ENCODE measurements around the gene ZNF785.

The ZNF785 gene

GRCh38 chr16:30581457-30581856, 4.0 kb downstream of the ZNF785 start:
- no CpG with 5 or more reads among the region's 7 CpGs for WGBS (ENCODE audit: extremely low coverage, insufficient coverage, insufficient read length)
- Histone ChIP-seq H2BK5ac (ENCODE audit: low read depth, low read length, poor library complexity) (no peak overlapping the region), H3K4me3 (ENCODE audit: low read depth, low read length) (no peak overlapping the region), H4K8ac (ENCODE audit: low read depth, low read length) (no peak overlapping the region), H4K91ac (ENCODE audit: low read depth, low read length) (no peak overlapping the region), H2BK120ac (ENCODE audit: insufficient read depth, low read length, poor library complexity) (no peak overlapping the region), H3K36me3 (ENCODE audit: control insufficient read depth in 1 of 2, insufficient read depth in 2 of 2, low read length in 2 of 2) (peaks cover 28 to 33% of the 10 kb centered on the region in 2 experiments), H2AFZ (ENCODE audit: insufficient read depth, low read length, poor library complexity) (no peak overlapping the region), H3K9ac (ENCODE audit: low read length) (no peak overlapping the region), H2AK5ac (ENCODE audit: low read length) (no peak overlapping the region), H3K79me2 (ENCODE audit: control insufficient read depth, insufficient read depth, low read length, poor library complexity) (peaks cover 7% of the 10 kb centered on the region), H3K27ac (ENCODE audit: low read depth, low read length) (no peak overlapping the region), H2BK12ac (ENCODE audit: low read length) (no peak overlapping the region), H3K27me3 (ENCODE audit: insufficient read depth, low read length) (no peaks in the 10 kb centered on the region), H3K4me1 (ENCODE audit: control insufficient read depth in 1 of 2, insufficient read depth in 2 of 2, low read length in 2 of 2) (peaks cover 3 to 5% of the 10 kb centered on the region in 2 experiments), H3K14ac (ENCODE audit: low read length) (no peak overlapping the region), H3K4ac (ENCODE audit: low read depth, low read length) (no peak overlapping the region), H3K4me2 (ENCODE audit: low read length) (no peak overlapping the region), H4K12ac (ENCODE audit: low read depth, low read length) (no peak overlapping the region), H3K79me1 (ENCODE audit: low read length) (peaks cover 12% of the 10 kb centered on the region), H3K23ac (ENCODE audit: low read length) (no peak overlapping the region), H3K9me3 (ENCODE audit: insufficient read depth, low read depth, low read length) (no peaks in the 10 kb centered on the region), H3K18ac (ENCODE audit: low read length) (no peak overlapping the region)
- DNase-seq = no peak

DNA sequence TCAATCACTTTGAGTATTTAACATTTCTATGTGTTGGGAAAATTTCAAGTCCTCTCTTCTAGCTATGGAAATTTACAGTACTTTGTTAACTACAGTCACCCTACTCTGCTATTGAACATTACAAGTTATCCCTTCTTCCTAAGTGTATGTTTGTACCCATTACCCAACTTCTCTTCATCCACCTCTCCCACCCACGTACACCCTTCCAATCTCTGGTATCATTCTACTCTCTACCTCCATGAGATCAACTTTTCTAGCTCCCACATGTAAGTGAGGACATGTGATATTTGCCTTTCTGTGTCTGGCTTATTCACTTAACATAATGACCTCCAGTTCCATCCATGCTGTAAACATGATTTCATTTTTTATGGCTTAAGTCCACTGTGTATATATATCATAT, 10.8 kb downstream of the ZNF785 start:
- Histone ChIP-seq H3K18ac (ENCODE audit: low read length) (no peak overlapping the region), H3K79me2 (ENCODE audit: control insufficient read depth, insufficient read depth, low read length, poor library complexity) (peaks cover 9% of the 10 kb centered on the region), H3K9me3 (ENCODE audit: insufficient read depth, low read depth, low read length) (peaks cover 2% of the 10 kb centered on the region), H4K12ac (ENCODE audit: low read depth, low read length) (no peak overlapping the region), H3K4me1 (ENCODE audit: control insufficient read depth in 1 of 2, insufficient read depth in 2 of 2, low read length in 2 of 2) (peaks cover 9 to 10% of the 10 kb centered on the region in 2 experiments), H3K4me2 (ENCODE audit: low read length) (no peak overlapping the region), H3K27ac (ENCODE audit: low read depth, low read length) (no peak overlapping the region), H3K9ac (ENCODE audit: low read length) (no peak overlapping the region), H3K4me3 (ENCODE audit: low read depth, low read length) (no peak overlapping the region), H4K8ac (ENCODE audit: low read depth, low read length) (no peak overlapping the region), H3K79me1 (ENCODE audit: low read length) (peaks cover 11% of the 10 kb centered on the region), H2BK5ac (ENCODE audit: low read depth, low read length, poor library complexity) (no peak overlapping the region), H2AK5ac (ENCODE audit: low read length) (no peak overlapping the region), H4K91ac (ENCODE audit: low read depth, low read length) (no peak overlapping the region), H3K23ac (ENCODE audit: low read length) (no peak overlapping the region), H3K14ac (ENCODE audit: low read length) (no peak overlapping the region), H3K36me3 (ENCODE audit: control insufficient read depth in 1 of 2, insufficient read depth in 2 of 2, low read length in 2 of 2) (peaks cover 6 to 13% of the 10 kb centered on the region in 2 experiments), H3K4ac (ENCODE audit: low read depth, low read length) (no peak overlapping the region), H2AFZ (ENCODE audit: insufficient read depth, low read length, poor library complexity) (no peak overlapping the region), H2BK12ac (ENCODE audit: low read length) (no peak overlapping the region), H3K27me3 (ENCODE audit: insufficient read depth, low read length) (no peaks in the 10 kb centered on the region), H2BK120ac (ENCODE audit: insufficient read depth, low read length, poor library complexity) (no peak overlapping the region)
- no peak for DNase-seq
- WGBS (ENCODE audit: extremely low coverage, insufficient coverage, insufficient read length) = 100% methylated on average over 1 of the region's 1 CpG

- H3K23ac ChIP-seq (ENCODE audit: low read length) = no peak within 1 kb of the TSS
- WGBS (ENCODE audit: extremely low coverage, insufficient coverage, insufficient read length) = no CpG with 5 or more reads among the region's 67 CpGs
- peaks cover 9 to 10% of the 10 kb centered on the region in 2 experiments for H3K4me1 ChIP-seq (ENCODE audit: control insufficient read depth in 1 of 2, insufficient read depth in 2 of 2, low read length in 2 of 2)
- H3K9ac ChIP-seq (ENCODE audit: low read length) = peak within 1 kb of the TSS; percentile 82
- H3K14ac ChIP-seq (ENCODE audit: low read length) = peak within 1 kb of the TSS; percentile 94
- H3K4me3 ChIP-seq (ENCODE audit: low read depth, low read length) = peak within 1 kb of the TSS; percentile 72
- H2BK5ac ChIP-seq (ENCODE audit: low read depth, low read length, poor library complexity) = peak within 1 kb of the TSS; percentile 95
- H2AK5ac ChIP-seq (ENCODE audit: low read length) = peak within 1 kb of the TSS; percentile 84
- peaks cover 2% of the 10 kb centered on the region for H3K9me3 ChIP-seq (ENCODE audit: insufficient read depth, low read depth, low read length)
- H3K27ac ChIP-seq (ENCODE audit: low read depth, low read length) = peak within 1 kb of the TSS; percentile 83
- H4K91ac ChIP-seq (ENCODE audit: low read depth, low read length) = peak within 1 kb of the TSS; percentile 95
- H2BK12ac ChIP-seq (ENCODE audit: low read length) = no peak within 1 kb of the TSS
- peak within 1 kb of the TSS; percentile 90 for H4K12ac ChIP-seq (ENCODE audit: low read depth, low read length)
- peak; percentile 90 to 94 for DNase-seq
- H3K18ac ChIP-seq (ENCODE audit: low read length) = peak within 1 kb of the TSS; percentile 96
- peaks cover 0 to 3% of the 10 kb centered on the region in 2 experiments for H3K36me3 ChIP-seq (ENCODE audit: control insufficient read depth in 1 of 2, insufficient read depth in 2 of 2, low read length in 2 of 2)
- H4K8ac ChIP-seq (ENCODE audit: low read depth, low read length) = peak within 1 kb of the TSS; percentile 100
- peaks cover 9% of the 10 kb centered on the region for H3K79me2 ChIP-seq (ENCODE audit: control insufficient read depth, insufficient read depth, low read length, poor library complexity)
- peak within 1 kb of the TSS; percentile 88 for H3K4ac ChIP-seq (ENCODE audit: low read depth, low read length)
- H2BK120ac ChIP-seq (ENCODE audit: insufficient read depth, low read length, poor library complexity) = peak within 1 kb of the TSS; percentile 82
- peak within 1 kb of the TSS; percentile 99 for H3K4me2 ChIP-seq (ENCODE audit: low read length)
- peak within 1 kb of the TSS; percentile 92 for H2AFZ ChIP-seq (ENCODE audit: insufficient read depth, low read length, poor library complexity)
- peaks cover 11% of the 10 kb centered on the region for H3K79me1 ChIP-seq (ENCODE audit: low read length)
- no peaks in the 10 kb centered on the region for H3K27me3 ChIP-seq (ENCODE audit: insufficient read depth, low read length)
Observed at GRCh38 chr16:30571445-30572322, 13.8 kb downstream of the ZNF785 start, which contains the start of gene ZNF688. ZNF688 (minus strand) TSS chr16:30571714; CDS start chr16:30571629, 85 bp downstream.

- peak overlapping the region; percentile 72 for H3K4me3 ChIP-seq (ENCODE audit: low read depth, low read length)
- peaks cover 9% of the 10 kb centered on the region for H3K79me2 ChIP-seq (ENCODE audit: control insufficient read depth, insufficient read depth, low read length, poor library complexity)
- H2BK5ac ChIP-seq (ENCODE audit: low read depth, low read length, poor library complexity) = peak overlapping the region; percentile 95
- peak overlapping the region; percentile 94 for H3K14ac ChIP-seq (ENCODE audit: low read length)
- peaks cover 9 to 10% of the 10 kb centered on the region in 2 experiments for H3K4me1 ChIP-seq (ENCODE audit: control insufficient read depth in 1 of 2, insufficient read depth in 2 of 2, low read length in 2 of 2)
- WGBS (ENCODE audit: extremely low coverage, insufficient coverage, insufficient read length) = no CpG with 5 or more reads among the region's 22 CpGs
- peak overlapping the region; percentile 99 for H3K4me2 ChIP-seq (ENCODE audit: low read length)
- peak overlapping the region; percentile 90 for H4K12ac ChIP-seq (ENCODE audit: low read depth, low read length)
- peak overlapping the region; percentile 92 for H2AFZ ChIP-seq (ENCODE audit: insufficient read depth, low read length, poor library complexity)
- peaks cover 11% of the 10 kb centered on the region for H3K79me1 ChIP-seq (ENCODE audit: low read length)
- H2BK12ac ChIP-seq (ENCODE audit: low read length) = no peak overlapping the region
- H3K27me3 ChIP-seq (ENCODE audit: insufficient read depth, low read length) = no peaks in the 10 kb centered on the region
- peak in 1 of 2 donors; percentile 20 for DNase-seq
- H2BK120ac ChIP-seq (ENCODE audit: insufficient read depth, low read length, poor library complexity) = peak overlapping the region; percentile 82
- H4K8ac ChIP-seq (ENCODE audit: low read depth, low read length) = peak overlapping the region; percentile 100
- peaks cover 0 to 3% of the 10 kb centered on the region in 2 experiments for H3K36me3 ChIP-seq (ENCODE audit: control insufficient read depth in 1 of 2, insufficient read depth in 2 of 2, low read length in 2 of 2)
- peak overlapping the region; percentile 84 for H2AK5ac ChIP-seq (ENCODE audit: low read length)
- peak overlapping the region; percentile 78 for H3K4ac ChIP-seq (ENCODE audit: low read depth, low read length)
- peak overlapping the region; percentile 96 for H3K18ac ChIP-seq (ENCODE audit: low read length)
- H4K91ac ChIP-seq (ENCODE audit: low read depth, low read length) = peak overlapping the region; percentile 95
- peak overlapping the region; percentile 82 for H3K9ac ChIP-seq (ENCODE audit: low read length)
- peak overlapping the region; percentile 83 for H3K27ac ChIP-seq (ENCODE audit: low read depth, low read length)
- peaks cover 2% of the 10 kb centered on the region for H3K9me3 ChIP-seq (ENCODE audit: insufficient read depth, low read depth, low read length)
- no peak overlapping the region for H3K23ac ChIP-seq (ENCODE audit: low read length)
Observed at GRCh38 chr16:30570636-30571444, 14.7 kb downstream of the ZNF785 start.

Measured in trophoblast cell (in vitro differentiated cells and primary cell).